Head of caudate nucleus (tissue), 42 donors: ENCODE measurements around the gene PBX3.
A peak's percentile ranks its signal among the peaks of the same experiment; 100 is the strongest.

Experiments used
- DNase-seq, 42 donors: peaks; one replicate each; pipeline versions ENCODE4 v3.0.0 to v3.0.0-alpha.2; 2020 to 2021; ENCODE audit warnings: mixed read lengths in 7 of 42
- intact Hi-C: fragments of 100-400 bp; cut with DNase I; formaldehyde crosslinking; loops from one replicate; pipeline ENCODE4 v1.15.0; 2022

Gene PBX3

DNA sequence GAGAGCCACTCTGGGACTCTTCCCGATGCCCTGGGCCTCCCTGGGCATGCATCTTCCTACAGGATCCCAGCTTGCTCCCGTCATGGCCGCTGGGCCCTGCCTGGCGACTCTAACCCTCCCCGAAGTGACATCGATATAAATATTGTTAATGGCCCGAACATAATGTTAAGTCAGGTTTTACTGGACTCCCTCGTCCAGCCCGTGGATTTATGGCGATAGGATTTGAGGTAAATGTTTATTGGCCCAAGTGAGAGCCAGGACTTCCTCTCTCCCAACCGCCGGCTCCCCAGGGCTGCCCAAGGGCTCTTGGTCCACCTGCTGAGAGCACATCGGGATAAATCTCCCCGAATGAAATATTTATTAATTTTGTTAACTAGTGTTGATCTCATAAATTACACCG is 246.3 kb downstream of the PBX3 start:
- intact Hi-C loops: no loop called here
- DNase-seq: peak in 2 of 42 donors; percentile 3 to 16

DNA sequence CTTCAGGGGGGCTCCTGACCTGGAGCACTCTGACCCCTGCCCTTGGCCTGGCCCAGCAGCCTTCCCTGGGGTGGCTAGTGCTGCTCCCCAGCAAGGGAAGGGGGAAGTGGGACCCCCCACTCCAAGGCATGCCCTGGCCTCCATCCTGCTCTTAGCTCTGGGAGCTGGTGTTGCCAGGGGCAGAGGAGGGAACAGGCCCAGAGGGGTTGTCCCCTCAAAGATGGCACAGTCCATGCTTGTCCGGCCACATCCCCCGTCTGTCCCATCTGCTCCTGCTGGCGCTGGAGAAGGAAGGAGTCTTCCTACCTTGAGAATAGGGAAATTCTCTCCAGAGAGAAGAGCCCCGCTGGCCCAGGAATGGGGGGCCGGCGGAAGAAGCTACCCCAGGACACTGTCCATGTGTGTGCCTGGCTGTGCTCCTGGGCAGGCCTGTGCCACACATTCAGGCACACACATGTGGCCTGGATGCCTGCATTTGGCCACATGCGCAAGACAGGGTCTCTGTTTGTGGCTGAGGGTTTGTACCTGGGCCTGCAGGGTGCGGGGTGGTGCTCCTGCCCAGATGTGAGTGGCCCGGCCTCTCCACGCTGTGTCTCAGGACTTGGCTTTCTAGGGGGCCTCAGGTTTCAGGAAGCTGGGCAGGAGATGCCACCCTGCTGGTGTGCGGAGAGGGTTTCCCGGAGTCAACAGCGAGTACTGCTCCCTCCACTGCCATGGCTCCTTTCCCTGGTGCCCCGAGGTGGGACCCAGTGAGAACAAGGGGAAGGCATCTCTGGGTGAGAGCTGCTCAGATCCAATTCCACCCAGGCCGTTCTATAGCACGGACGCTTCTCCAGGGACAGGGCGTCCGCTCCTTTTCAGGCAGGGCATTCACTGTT is 247.1 kb downstream of the PBX3 start:
- peak in 2 of 42 donors; percentile 2 to 9 for DNase-seq
- intact Hi-C loops: no loop called here

DNA sequence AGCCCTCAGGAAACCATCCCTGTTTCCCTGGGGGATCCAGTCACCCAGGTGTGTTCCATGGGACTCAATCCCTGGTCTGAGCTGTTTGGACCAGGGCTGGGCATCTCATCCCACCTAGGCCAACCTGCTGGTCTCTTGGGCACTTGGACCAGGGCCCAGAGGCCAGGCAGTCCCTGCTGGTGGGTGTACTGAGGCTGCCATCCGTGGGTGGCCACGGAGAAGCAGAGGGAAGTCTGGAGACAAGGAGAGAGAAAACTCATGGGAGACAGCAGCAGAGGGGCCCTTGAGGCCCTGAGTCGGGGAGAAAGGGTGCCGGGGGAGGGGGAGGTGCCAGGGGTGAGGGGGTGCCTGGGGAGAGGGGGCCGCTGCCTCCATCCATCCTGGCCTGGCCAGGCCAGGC is 247.8 kb downstream of the PBX3 start:
- intact Hi-C loops: no loop called here
- DNase-seq: peak in 2 of 42 donors; percentile 1 to 6

DNA sequence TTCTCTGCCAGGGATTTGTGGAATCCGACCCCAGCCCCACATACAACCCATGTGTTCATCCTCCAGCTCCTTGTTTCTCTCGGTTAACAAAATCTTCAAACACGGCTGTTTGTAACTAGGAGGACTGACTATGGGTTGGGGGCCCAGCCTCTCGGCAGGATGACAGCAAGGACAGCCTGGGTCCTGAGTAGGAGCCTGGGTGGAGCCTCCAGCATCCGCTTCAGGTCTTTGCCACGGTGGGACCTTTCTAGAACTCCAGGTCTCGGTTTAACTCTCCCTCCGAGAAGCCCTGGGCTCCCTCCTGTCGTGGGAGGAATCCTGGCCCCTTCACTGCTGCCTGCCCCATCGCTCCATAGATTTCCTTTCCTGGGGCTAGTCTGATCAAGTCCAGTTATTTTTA is 248.5 kb downstream of the PBX3 start:
- DNase-seq: peak in 3 of 42 donors; percentile 0 to 13 (median 3)
- intact Hi-C loops: no loop called here

DNA sequence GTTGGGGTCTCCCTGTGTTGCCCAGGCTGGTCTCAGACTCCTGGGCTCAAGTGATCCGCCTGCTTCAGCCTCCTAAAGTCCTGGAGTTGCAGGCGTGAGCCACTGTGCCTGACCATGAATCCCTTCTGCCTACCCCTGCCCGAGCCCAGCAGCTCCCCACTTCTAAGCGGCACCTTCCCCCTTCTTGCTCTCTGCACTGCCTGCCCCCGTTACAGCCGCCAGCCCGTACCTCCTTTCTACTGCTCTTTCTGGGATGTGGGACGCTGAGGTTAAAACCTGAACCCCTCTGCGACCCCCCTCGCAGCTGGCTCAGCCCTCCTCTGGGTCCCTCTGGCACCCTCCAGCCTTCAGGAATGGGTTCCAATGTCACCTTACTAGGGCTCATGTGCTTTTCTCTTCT is 249.6 kb downstream of the PBX3 start:
- intact Hi-C loops: no loop called here
- DNase-seq: peak in 2 of 42 donors; percentile 5 to 11

DNA sequence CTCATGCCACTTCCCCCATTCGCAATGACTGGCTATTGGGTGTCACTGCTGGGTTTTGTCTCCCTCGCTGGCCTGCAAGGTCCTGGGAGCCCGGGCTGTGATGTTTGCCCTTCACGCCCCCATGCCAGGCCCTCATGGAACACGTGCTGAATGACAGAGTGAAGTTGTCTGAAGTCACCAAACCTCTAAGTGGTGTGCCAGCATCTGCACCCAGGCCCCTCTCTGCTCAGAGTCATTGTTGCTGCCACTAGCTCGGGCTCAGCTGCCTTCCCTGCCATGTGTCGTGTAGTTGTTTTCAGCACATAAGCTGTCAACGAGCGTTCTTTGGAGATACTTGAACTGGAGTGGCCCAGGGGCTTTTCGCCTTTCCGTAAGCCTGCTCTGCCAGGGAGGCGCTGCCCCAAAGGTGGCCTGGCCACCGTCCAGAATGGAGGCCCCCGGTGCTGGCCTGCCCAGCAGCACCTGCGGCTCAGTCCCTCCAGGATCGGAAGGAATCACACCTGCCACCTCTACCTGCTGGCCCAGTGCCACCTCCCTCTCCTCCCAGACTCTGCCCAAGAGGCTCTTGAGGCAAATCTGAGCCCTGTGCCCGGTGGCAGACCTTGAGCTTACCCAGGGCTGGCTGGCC is 250.1 kb downstream of the PBX3 start:
- peak in 2 of 42 donors; percentile 8 to 17 for DNase-seq
- intact Hi-C loops: no loop called here

DNA sequence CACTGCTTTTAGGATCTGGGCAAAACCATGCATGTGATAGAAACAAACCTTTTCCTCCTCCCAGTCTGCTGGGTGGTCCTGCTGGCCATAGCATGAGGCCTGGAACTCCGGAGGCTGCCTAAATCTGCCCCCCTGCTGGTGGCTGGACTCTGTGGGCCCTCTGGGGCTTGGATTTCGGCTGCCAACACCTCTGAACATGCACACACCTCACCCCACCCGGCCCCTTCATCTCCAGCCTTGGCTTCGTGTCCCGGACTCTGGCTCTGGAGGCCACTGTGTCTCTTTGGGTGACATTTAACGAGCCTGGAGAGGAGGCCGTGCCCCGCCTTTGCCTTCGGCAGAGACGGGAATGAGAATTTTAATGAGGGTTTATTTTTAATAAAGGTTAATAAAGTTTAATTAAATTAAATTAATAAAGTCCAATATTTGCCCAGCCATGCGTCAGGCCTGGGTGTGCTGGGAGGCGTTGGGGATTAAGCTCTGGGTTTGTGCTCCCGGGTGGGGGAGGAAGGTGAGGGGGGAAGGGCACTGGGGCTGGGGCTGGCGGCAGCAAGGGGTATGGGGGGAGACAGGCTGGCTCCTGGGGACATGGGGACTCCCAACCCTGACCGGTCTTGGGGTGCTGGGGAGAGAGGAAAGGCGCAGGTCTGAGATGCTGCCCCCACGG is 251.8 kb downstream of the PBX3 start:
- no peak for DNase-seq
- intact Hi-C loops: no loop called here

DNA sequence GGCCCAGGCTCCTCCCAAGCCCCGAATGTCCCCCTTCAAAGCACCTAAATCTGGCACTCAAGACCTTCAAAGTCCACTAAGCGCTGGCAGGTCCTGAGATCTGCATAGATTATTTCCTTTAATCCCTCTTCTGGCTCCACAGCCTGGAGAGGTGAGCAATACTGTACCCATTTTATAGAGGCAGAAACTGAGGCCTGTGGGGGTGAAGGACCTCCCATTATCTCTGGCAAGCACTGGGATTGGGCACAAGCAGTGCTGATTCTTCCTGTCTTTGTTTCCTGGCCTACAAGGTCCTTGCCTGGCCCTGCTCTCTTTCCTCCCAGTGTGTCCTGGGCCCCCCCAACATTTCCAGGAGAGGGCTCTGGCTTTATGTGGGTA is 252.3 kb downstream of the PBX3 start:
- no peak for DNase-seq
- intact Hi-C loops: no loop called here

DNA sequence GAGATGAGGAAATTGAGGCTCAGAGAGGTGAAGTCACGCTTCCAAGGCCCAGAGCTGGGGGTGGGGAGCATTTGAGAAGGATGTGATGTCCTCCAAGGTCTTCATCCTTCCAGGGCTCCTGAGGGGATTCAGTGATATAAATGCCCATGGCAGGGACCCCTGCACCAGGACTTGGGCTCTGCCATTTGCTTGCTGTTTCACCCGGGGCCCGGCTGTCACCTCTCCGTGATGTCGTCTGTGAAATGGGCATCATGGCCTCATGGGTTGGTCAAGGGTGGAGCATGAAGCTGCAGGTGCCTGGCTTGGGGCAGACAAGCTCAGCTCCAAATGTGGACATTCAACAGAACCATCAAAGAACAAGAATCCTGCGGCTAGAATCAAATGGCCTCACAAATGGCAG is 253.1 kb downstream of the PBX3 start:
- DNase-seq: peak in 1 of 42 donors; percentile 19

DNA sequence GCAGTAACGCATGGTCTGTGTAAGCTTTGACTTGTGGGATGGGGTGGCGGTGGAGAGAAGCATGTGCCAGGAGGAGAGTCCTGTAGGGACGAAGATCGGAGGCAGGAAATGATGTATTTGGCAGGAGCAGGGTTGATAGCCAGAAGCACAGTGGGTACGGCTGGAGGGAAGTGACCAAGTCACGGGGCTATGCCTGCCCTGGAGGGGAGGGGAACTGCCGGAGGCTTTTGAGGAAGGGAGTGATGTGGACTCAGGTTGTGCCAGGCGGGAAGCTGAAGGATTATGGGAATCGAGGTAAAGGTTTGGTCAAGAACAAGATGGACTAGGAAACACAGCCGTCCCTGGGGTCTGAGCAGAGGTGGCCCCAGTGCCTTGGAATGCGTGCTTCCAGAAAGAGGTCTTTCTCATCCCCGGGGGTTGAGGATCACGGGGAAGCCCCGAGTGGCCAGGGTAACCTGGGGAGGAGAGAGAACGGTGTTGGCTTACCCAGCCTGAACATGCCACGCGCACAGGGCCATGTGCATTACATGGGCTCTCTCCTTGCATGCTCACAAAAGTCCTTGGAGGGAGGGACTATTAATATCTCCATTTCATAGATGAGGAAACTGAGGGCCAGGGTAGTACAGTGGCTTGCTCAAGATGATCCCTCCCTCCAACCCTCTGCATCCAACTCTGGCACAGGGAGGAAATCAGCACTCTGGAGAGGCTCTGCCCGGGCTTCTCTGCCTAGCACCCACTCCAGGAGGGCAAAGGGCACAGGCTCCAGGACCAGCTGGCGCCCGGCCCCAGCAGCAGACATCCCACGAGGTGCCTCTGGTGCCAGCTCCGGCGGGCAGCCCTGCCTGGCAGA is 253.8 kb downstream of the PBX3 start:
- intact Hi-C loops: no loop called here

More for the DNA sequence above, 253.1 kb downstream of the PBX3 start:
- intact Hi-C loops: no loop called here

DNA sequence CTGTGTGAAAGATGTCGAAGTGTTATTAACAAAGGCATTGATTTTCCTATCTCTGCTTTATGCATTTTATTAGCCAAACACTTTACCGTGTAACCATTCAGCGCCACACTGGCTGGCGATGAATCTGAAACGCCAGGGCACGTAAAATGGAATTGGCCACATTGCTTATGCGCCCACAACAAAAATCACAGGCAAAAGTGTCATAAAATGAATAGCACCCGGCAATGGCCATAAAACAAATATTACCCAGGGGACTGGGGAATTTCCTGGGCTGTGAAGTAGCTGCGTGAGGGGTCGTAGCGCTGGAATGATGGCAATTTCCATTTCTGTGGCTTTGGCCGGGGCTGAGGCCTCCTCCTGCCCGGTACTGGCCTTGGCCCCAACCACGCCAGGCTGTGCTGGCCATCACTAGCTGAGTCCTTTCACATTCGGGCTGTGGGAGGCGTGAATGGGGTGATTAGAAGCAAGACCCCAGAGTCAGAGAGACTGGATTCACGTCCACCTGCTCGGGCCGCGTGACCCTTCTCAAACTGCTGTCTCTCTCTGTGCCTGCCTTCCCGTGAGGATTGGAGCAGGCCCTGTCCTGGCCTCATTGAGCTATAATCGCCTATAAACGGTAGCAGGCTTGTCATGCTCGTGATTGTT is 254.5 kb downstream of the PBX3 start:
- DNase-seq: no peak
- intact Hi-C loops: no loop called here

More for the DNA sequence above, 253.8 kb downstream of the PBX3 start:
- no peak for DNase-seq

DNA sequence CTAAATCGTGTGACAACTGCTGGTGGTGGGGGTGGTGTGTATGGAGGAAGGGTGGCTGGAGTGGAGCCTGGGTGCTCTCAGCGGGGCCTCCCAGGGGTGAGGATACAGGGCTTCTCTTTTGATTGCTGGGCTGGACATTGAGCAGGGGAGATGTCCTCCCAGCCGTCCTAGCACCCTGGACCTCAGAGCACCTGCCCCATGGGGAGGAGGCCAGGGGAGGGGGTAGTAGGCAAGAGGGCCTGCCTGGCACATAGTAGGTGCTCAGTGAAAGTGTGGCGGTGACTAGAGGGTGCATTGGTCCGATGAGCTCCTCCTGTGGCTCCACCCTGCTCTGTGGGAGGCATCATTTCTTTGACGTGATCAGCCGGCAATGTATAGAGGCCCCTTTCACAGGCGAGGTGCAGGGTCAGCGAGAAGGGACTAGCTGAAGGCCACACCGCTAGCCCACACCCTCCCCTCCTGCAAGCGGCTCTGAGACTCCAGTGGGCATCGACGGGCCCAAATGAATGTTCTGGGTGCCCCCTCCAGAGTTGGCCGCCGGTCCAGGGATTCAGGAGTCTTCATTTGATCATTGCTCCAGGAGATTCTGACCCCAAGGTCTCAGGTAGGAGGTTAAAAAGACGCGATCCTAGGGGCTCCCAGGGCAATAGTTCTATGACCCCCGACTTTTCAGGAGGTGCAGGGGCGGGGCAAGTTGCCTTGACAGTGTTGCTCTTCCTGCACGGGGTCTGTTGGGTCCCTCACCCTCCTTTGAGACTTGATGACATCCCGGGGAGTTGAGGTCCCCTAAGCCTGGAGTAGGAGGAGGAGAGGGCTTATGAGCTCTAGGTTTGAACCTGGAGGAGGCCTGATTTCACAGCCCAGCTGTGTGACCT is 255.5 kb downstream of the PBX3 start:
- DNase-seq: no peak
- intact Hi-C loops: no loop called here

DNA sequence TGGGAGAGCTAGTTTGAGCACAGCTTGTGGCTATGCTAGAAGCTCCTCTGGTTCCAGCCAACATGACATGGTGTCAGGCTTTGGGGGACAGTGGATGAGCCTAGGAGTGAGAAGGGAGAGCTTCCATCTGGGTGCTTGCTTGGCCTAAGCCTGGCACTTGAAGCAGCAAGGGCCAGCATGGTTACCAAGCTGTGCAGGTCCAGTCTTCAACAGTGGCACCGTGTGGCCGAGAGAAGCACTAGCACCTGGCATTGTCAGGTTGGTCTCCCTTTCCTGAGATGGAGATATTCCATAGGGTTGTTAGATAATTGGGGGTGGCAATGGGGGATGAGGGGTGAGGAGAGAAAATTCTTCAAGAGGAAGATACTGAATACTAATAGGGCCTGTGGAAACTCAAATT is 261.9 kb downstream of the PBX3 start:
- no peak for DNase-seq
- intact Hi-C loops: no loop called here

DNA sequence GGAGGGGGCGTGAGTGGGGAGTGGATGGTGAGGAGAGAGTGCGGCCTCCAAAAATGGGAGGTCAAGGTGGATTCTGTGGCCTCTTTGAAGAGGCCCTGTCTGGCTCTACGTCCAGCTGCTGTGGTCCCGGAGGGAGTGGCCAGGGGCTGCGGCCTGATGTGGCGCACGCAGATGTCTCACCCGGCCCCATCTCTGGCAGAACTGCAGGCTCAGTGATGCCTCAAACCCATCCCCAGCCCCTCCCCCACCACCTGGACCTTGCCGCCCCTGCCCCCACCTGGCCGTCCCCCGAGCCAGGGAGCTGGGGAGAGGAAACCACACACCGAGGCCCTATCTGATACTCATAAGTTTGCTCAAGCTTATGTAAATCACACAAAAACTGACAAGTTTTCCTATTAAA is 267.6 kb downstream of the PBX3 start:
- intact Hi-C loops: no loop called here

DNA sequence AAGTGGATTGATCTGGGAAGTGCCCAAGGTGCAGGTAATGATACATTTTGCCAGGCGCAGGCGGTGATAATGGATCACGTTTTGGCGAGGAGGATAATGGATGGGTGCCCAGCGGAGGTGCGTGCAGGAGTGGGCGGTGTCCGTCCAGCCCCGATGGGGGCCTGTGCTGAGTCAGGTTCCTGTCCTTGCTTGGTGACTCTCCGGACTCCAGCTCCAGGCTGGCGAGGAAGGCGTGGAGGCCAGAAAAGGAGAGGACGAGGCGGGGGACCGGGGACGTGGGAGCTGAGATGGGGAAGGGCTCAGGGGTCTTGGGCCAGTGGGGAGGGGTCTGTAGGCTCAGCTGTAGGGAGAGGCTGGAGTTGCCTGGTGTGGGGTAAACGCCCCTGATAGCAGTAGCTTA is 268.3 kb downstream of the PBX3 start:
- intact Hi-C loops: no loop called here

More for the DNA sequence above, 267.6 kb downstream of the PBX3 start:
- DNase-seq: no peak

DNA sequence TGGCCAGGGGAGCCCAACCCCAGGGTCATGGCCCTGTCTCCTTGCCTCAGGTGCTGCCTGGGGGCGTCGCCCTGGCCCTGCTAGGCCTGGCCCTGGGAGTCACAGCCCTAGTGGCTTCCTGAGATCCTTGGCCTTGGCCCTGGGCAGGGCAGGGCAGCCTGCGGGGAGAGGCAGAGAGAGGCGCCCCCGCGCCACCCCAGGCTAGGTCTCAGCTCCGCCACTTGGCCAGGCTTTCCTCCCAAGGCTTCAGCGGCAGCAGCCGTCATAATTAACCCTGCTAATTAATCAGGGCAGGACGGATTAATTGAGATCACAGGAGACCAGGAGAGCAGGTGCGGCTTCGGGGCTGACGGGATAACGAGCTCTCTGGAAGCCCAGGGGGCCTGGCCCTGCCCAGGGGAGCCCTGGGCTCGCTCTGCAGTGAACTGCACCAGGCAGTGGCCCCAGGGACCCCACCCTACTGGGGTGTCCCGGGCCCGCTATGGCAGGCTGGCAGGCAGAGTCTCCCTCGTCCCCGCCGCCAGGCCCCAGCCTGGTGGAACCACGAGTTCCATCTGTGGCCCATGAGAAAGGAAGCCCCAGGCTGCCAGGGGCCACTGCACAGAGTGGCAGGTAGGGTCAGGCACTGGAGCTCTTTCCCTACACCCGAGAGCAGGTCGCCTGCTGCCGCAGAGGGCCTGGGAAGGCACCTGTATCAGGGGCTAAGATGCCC is 269.6 kb downstream of the PBX3 start:
- no peak for DNase-seq
- intact Hi-C loops: no loop called here

More for the DNA sequence above, 268.3 kb downstream of the PBX3 start:
- DNase-seq: no peak
